GM15510 (cell line): ENCODE results near the gene THAP3.

ENCODE experiments used
- POLR2A ChIP-seq: IDR thresholded peaks from 3 replicates; pipeline ENCODE4 v1.6.1; 2011; ENCODE audit warnings: borderline replicate concordance; ENCODE audit not compliant: insufficient read length; ENCODE audit errors: extremely low read depth

Gene THAP3

GRCh38 chr1:6599141-6599975, 25.3 kb upstream of the THAP3 start:
- TF ChIP-seq POLR2A = no peak

- no peak for TF ChIP-seq POLR2A
These were observed 24.1 kb upstream of the THAP3 start for GRCh38 chr1:6600410-6601048.

GRCh38 chr1:6601049-6601922, 23.4 kb upstream of the THAP3 start:
- no peak for TF ChIP-seq POLR2A

- no peak for TF ChIP-seq POLR2A
These were observed 22.6 kb upstream of the THAP3 start for GRCh38 chr1:6601923-6602668.

- TF ChIP-seq POLR2A = peak; percentile 97
These were observed 21.9 kb upstream of the THAP3 start, which contains the start of gene KLHL21 for GRCh38 chr1:6602669-6603237. KLHL21 (minus strand) TSS chr1:6602869; CDS start chr1:6602817, 52 bp downstream.

GRCh38 chr1:6603238-6603914, 21.3 kb upstream of the THAP3 start:
- TF ChIP-seq POLR2A = no peak

GRCh38 chr1:6603915-6604558, 20.6 kb upstream of the THAP3 start:
- no peak for TF ChIP-seq POLR2A

- peak; percentile 25 for TF ChIP-seq POLR2A
These were observed 11.9 kb upstream of the THAP3 start for GRCh38 chr1:6612641-6613360.

- peak; percentile 41 for TF ChIP-seq POLR2A
These were observed 11.2 kb upstream of the THAP3 start, which contains the start of gene PHF13 for GRCh38 chr1:6613361-6614018. PHF13 (plus strand) TSS chr1:6613731; CDS start chr1:6614067, 336 bp downstream.

GRCh38 chr1:6614019-6614928, 10.4 kb upstream of the THAP3 start:
- no peak for TF ChIP-seq POLR2A
